ENCODE measurements around the gene PHETA1.
A peak's percentile ranks its signal among the peaks of the same experiment; 100 is the strongest.
"Not testable (repeated sequence)": the region's sequence is repeated elsewhere in the genome, so short reads cannot be mapped to it uniquely, and the experiment has no call there.

Gene PHETA1

DNA sequence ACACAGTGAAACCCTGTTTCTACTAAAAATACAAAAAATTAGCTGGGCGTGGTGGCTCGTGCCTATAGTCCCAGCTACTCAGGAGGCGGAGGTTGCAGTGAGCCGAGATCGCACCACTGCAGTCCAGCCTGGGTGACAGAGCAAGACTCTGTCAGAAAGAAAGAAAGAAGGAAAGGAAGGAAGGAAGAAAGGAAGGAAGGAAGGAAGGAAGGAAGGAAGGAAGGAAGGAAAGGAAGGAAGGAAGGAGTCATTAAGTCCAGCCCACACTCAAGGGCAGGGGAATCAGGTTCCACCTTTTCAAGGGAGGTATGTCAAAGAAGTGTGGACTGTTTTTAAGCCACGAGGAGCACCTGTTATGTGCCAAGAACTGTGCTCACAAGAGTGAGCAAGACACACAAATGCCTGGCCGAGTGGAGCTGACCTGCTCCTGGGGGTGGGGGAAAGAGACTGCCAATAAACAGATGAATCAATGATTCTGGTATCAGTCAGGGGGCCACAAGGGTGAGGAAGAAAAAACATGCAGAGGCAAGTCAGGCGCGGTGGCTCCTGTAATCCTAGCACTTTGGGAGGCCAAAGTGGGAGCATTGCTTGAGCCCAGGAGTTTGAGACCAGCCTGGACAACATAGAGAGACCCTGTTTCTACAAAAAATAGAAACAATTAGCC, 31.0 kb upstream of the PHETA1 start:
- Mint-ChIP-seq H3K27ac (ENCODE audit: low read depth) (peak overlapping the region; percentile 79), H3K4me1 (peaks cover 34% of the 10 kb centered on the region)
- ATAC-seq (replicated peaks; ENCODE audit: extremely low read depth, poor library complexity, severe bottlenecking); H3K27me3 Mint-ChIP-seq; H3K4me3 Mint-ChIP-seq; H3K9me3 Mint-ChIP-seq; DNase-seq (ENCODE audit: low spot score in 2 of 2); H3K36me3 Mint-ChIP-seq (ENCODE audit: insufficient read depth): not testable (repeated sequence)

DNA sequence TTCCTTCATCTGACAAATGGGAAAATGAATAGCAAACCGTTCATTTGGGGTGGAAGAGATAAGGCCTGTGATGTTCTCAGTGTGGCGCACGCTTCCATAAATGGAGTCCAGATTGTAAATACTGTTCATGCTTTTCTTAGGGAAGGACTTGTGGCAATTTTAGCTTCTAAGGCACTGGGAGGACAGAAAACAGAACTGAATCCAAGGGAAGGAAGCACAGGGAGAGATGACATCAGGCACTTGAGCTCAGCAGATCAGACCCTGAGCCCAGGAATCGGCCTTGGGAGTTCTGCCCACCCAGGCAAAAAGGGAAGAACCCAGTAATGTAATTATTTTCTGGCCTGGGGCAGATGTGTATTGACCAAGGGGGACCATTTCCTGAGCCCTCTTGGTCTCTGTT, 29.6 kb upstream of the PHETA1 start:
- DNase-seq (ENCODE audit: low spot score in 2 of 2) (no peak), ATAC-seq (replicated peaks; ENCODE audit: extremely low read depth, poor library complexity, severe bottlenecking) (no peak)
- Mint-ChIP-seq H3K4me1 (peaks cover 21% of the 10 kb centered on the region), H3K27me3 (no peaks in the 10 kb centered on the region), H3K4me3 (no peak overlapping the region), H3K9me3 (no peaks in the 10 kb centered on the region), H3K36me3 (ENCODE audit: insufficient read depth) (peaks cover 2% of the 10 kb centered on the region), H3K27ac (ENCODE audit: low read depth) (no peak overlapping the region)

- Mint-ChIP-seq H3K27ac (ENCODE audit: low read depth) (peak overlapping the region; percentile 74), H3K36me3 (ENCODE audit: insufficient read depth) (peaks cover 2% of the 10 kb centered on the region), H3K4me1 (peaks cover 13% of the 10 kb centered on the region), H3K9me3 (no peaks in the 10 kb centered on the region), H3K4me3 (peak overlapping the region; percentile 70), H3K27me3 (no peaks in the 10 kb centered on the region)
- DNase-seq (ENCODE audit: low spot score in 2 of 2): peak; percentile 72 to 89
- peak; percentile 90 for ATAC-seq (replicated peaks; ENCODE audit: extremely low read depth, poor library complexity, severe bottlenecking)
Measured at GRCh38 chr12:111396726-111397445, 28.0 kb upstream of the PHETA1 start.

GRCh38 chr12:111396271-111396670, 27.4 kb upstream of the PHETA1 start:
- not testable (repeated sequence) for H3K27ac Mint-ChIP-seq (ENCODE audit: low read depth); H3K36me3 Mint-ChIP-seq (ENCODE audit: insufficient read depth); H3K27me3 Mint-ChIP-seq; H3K9me3 Mint-ChIP-seq; ATAC-seq (replicated peaks; ENCODE audit: extremely low read depth, poor library complexity, severe bottlenecking); H3K4me3 Mint-ChIP-seq; DNase-seq (ENCODE audit: low spot score in 2 of 2)
- peaks cover 13% of the 10 kb centered on the region for H3K4me1 Mint-ChIP-seq

- Mint-ChIP-seq H3K27me3 (no peaks in the 10 kb centered on the region), H3K4me1 (peaks cover 13% of the 10 kb centered on the region), H3K27ac (ENCODE audit: low read depth) (no peak overlapping the region), H3K4me3 (no peak overlapping the region), H3K36me3 (ENCODE audit: insufficient read depth) (peaks cover 2% of the 10 kb centered on the region), H3K9me3 (no peaks in the 10 kb centered on the region)
- DNase-seq (ENCODE audit: low spot score in 2 of 2) (no peak), ATAC-seq (replicated peaks; ENCODE audit: extremely low read depth, poor library complexity, severe bottlenecking) (no peak)
Measured at GRCh38 chr12:111395336-111396187, 26.7 kb upstream of the PHETA1 start.

GRCh38 chr12:111394480-111394879, 25.6 kb upstream of the PHETA1 start:
- Mint-ChIP-seq H3K4me3 (no peak overlapping the region), H3K4me1 (peaks cover 8% of the 10 kb centered on the region), H3K27me3 (no peaks in the 10 kb centered on the region), H3K36me3 (ENCODE audit: insufficient read depth) (peaks cover 1% of the 10 kb centered on the region), H3K27ac (ENCODE audit: low read depth) (no peak overlapping the region), H3K9me3 (no peaks in the 10 kb centered on the region)
- ATAC-seq (replicated peaks; ENCODE audit: extremely low read depth, poor library complexity, severe bottlenecking) (no peak), DNase-seq (ENCODE audit: low spot score in 2 of 2) (no peak)

DNA sequence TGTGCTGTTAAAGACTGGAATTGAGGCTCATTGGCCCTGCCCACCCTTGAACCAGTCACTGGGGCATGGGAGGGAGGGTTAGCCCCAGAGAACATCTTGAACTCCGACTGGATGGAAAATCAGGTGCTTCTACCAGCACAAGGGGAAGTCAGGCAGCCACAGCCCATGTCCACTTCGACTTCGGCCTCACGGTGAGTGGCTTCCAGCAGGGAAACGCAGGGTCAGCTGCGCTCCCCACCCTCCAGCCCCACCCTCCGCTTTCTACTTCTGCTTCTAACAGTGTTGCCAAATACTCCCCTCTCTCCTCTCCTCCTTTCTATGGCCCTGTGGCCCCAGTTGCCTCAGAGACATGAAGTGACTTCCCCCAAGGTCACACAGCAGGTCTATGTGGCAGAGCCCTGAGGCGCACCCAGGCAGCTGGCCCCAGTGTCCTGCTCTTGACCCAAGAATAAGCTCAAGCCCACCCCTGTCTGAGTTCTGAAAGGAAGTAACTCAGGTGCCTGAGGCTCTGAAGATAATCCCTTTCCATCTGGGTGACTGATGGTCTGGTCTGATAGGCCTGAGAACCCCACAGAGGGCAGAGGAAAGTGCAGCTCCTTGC, 24.9 kb upstream of the PHETA1 start:
- no peaks in the 10 kb centered on the region for H3K9me3 Mint-ChIP-seq
- H3K4me3 Mint-ChIP-seq: no peak overlapping the region
- H3K4me1 Mint-ChIP-seq: peaks cover 7% of the 10 kb centered on the region
- no peaks in the 10 kb centered on the region for H3K27me3 Mint-ChIP-seq
- no peak for ATAC-seq (replicated peaks; ENCODE audit: extremely low read depth, poor library complexity, severe bottlenecking)
- no peak overlapping the region for H3K27ac Mint-ChIP-seq (ENCODE audit: low read depth)
- no peak for DNase-seq (ENCODE audit: low spot score in 2 of 2)
- peaks cover 3% of the 10 kb centered on the region for H3K36me3 Mint-ChIP-seq (ENCODE audit: insufficient read depth)

GRCh38 chr12:111390910-111391309, 22.0 kb upstream of the PHETA1 start:
- Mint-ChIP-seq H3K27ac (ENCODE audit: low read depth) (no peak overlapping the region), H3K36me3 (ENCODE audit: insufficient read depth) (peaks cover 5% of the 10 kb centered on the region), H3K4me3 (no peak overlapping the region), H3K9me3 (no peaks in the 10 kb centered on the region), H3K4me1 (no peaks in the 10 kb centered on the region), H3K27me3 (peaks cover 11% of the 10 kb centered on the region)
- no peak for DNase-seq (ENCODE audit: low spot score in 2 of 2)
- no peak for ATAC-seq (replicated peaks; ENCODE audit: extremely low read depth, poor library complexity, severe bottlenecking)

- ATAC-seq (replicated peaks; ENCODE audit: extremely low read depth, poor library complexity, severe bottlenecking) (no peak), DNase-seq (ENCODE audit: low spot score in 2 of 2) (no peak)
- no peaks in the 10 kb centered on the region for H3K9me3 Mint-ChIP-seq
- no peak overlapping the region for H3K27ac Mint-ChIP-seq (ENCODE audit: low read depth)
- H3K36me3 Mint-ChIP-seq (ENCODE audit: insufficient read depth): peaks cover 5% of the 10 kb centered on the region
- peaks cover 21% of the 10 kb centered on the region for H3K27me3 Mint-ChIP-seq
- no peak overlapping the region for H3K4me3 Mint-ChIP-seq
- no peaks in the 10 kb centered on the region for H3K4me1 Mint-ChIP-seq
Measured at GRCh38 chr12:111389635-111390034, 20.7 kb upstream of the PHETA1 start.

DNA sequence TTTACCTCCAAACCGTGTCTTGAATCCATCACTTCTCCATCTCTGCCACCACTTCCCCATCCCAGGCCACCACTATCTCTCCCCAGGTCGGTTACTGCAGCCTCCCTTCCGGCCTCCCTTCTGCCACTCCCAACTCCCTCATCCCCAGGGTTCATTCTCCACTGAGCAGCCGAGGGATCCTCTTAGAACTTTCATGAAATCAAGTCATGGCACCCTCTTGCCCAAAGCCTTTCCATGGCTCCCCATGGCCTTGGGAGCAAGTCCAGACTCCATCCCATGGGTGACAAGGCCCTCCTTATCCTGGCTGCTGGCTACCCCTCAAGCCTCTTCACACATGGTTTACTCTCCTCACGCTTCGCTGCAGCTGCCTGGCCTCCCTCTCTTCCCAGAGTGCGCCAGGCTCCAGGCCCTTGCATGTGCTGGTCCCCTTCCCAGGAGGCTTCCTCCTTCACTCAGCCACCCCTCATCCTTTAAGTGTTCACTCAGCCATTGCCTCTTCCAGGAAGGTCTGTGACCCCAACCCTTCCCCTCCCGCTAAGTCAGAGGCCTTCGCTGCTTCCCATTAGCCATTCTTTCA, 18.9 kb upstream of the PHETA1 start:
- DNase-seq (ENCODE audit: low spot score in 2 of 2) (no peak), ATAC-seq (replicated peaks; ENCODE audit: extremely low read depth, poor library complexity, severe bottlenecking) (no peak)
- Mint-ChIP-seq H3K27ac (ENCODE audit: low read depth) (no peak overlapping the region), H3K4me1 (no peaks in the 10 kb centered on the region), H3K4me3 (no peak overlapping the region), H3K9me3 (no peaks in the 10 kb centered on the region), H3K36me3 (ENCODE audit: insufficient read depth) (peaks cover 5% of the 10 kb centered on the region), H3K27me3 (peaks cover 24% of the 10 kb centered on the region)

DNA sequence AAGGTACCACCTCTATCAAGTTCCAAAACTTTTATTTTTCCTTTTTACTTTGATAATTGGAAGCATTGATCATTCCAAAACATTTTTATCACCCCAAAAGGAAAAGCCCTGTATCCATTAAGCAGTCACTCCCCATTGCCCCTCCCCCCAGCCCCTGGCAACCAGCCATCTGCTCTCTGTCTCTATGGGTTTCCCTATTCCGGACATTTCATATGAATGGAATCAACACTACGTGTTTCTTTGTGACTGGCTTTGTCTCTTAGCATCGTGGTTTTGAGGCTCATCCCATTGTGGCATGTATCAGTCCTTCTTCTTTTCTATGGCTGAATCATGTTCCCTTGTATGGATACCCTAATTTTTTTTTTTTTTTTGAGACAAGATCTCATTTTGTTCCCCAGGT, 18.0 kb upstream of the PHETA1 start:
- no peak for DNase-seq (ENCODE audit: low spot score in 2 of 2)

DNA sequence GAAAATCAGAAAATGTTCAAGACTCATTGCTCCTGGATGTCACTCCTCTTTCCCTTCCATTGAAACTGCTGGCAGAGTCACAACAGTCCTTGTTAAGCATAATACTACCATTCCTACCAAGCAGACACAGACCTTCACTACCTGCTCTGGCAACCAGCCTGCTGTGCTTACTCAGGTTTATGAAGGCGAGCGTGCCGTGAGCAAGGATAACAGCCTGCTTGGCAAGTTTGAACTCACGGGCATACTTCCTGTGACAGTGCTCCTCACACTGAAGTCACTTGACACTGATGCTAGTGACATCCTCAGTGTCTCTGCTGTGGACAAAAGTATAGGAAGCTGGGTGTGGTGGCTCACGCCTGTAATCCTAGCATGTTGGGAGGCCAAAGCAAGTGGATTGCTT, 15.7 kb upstream of the PHETA1 start:
- peaks cover 5% of the 10 kb centered on the region for H3K36me3 Mint-ChIP-seq (ENCODE audit: insufficient read depth)
- no peaks in the 10 kb centered on the region for H3K4me1 Mint-ChIP-seq
- H3K9me3 Mint-ChIP-seq: no peaks in the 10 kb centered on the region
- H3K27ac Mint-ChIP-seq (ENCODE audit: low read depth): no peak overlapping the region
- no peak for ATAC-seq (replicated peaks; ENCODE audit: extremely low read depth, poor library complexity, severe bottlenecking)
- H3K4me3 Mint-ChIP-seq: no peak overlapping the region
- H3K27me3 Mint-ChIP-seq: peaks cover 38% of the 10 kb centered on the region
- no peak for DNase-seq (ENCODE audit: low spot score in 2 of 2)

More for the DNA sequence above, 18.0 kb upstream of the PHETA1 start:
- Mint-ChIP-seq H3K36me3 (ENCODE audit: insufficient read depth) (peaks cover 5% of the 10 kb centered on the region), H3K27ac (ENCODE audit: low read depth) (no peak overlapping the region), H3K27me3 (peaks cover 24% of the 10 kb centered on the region), H3K4me1 (no peaks in the 10 kb centered on the region), H3K4me3 (no peak overlapping the region), H3K9me3 (no peaks in the 10 kb centered on the region)
- no peak for ATAC-seq (replicated peaks; ENCODE audit: extremely low read depth, poor library complexity, severe bottlenecking)
